Smooth muscle cell (in vitro differentiated cells): ENCODE data around the gene CD1B. TPM values are rescaled to one million over a fixed set of nuclear protein-coding genes. Genes with fewer than 3 reads are reported as not detected.

Source experiments
- DNase-seq: peaks from one replicate; lab custom pipeline; 2025; ENCODE audit not compliant: unreplicated experiment; lab: John Stamatoyannopoulos, UW
- H2AFZ ChIP-seq: fragments of 200-600 bp; sonication (generic); 2 replicates; pipeline ENCODE4 v1.6.0; 2016; ENCODE audit warnings: antibody characterized with exemption, low read depth, mild to moderate bottlenecking
- H3F3A ChIP-seq: fragments of 200-600 bp; sonication (generic); 2 replicates; pipeline ENCODE4 v1.6.0; 2017; ENCODE audit warnings: antibody characterized with exemption, low read depth
- H3K27ac ChIP-seq: fragments of 200-600 bp; sonication (generic); 2 replicates; pipeline ENCODE4 v1.5.1; 2016; ENCODE audit warnings: low read depth, mild to moderate bottlenecking
- H3K27me3 ChIP-seq: fragments of 200-600 bp; sonication (generic); 2 replicates; pipeline ENCODE4 v1.6.1; 2016; ENCODE audit warnings: low read depth, mild to moderate bottlenecking
- H3K36me3 ChIP-seq: fragments of 200-600 bp; sonication (generic); 2 replicates; pipeline ENCODE4 v1.5.1; 2016; ENCODE audit warnings: low read depth
- H3K4me1 ChIP-seq: fragments of 200-600 bp; sonication (generic); 2 replicates; pipeline ENCODE4 v1.5.1; 2016; ENCODE audit warnings: low read depth
- H3K4me2 ChIP-seq: fragments of 200-600 bp; sonication (generic); 2 replicates; pipeline ENCODE4 v1.6.0; 2016; ENCODE audit warnings: mild to moderate bottlenecking
- H3K4me3 ChIP-seq: fragments of 200-600 bp; sonication (generic); 2 replicates; pipeline ENCODE4 v1.5.1; 2016; ENCODE audit warnings: mild to moderate bottlenecking
- H3K79me2 ChIP-seq: fragments of 200-600 bp; sonication (generic); 2 replicates; pipeline ENCODE4 v1.6.0; 2016; ENCODE audit warnings: low read depth, mild to moderate bottlenecking
- H3K9ac ChIP-seq: fragments of 200-600 bp; sonication (generic); 2 replicates; pipeline ENCODE4 v1.6.0; 2016; ENCODE audit warnings: low read depth
- H3K9me3 ChIP-seq: fragments of 200-600 bp; sonication (generic); replicated peaks from 2 replicates; pipeline ENCODE4 v1.5.1; 2016; ENCODE audit warnings: low read depth
- H4K20me1 ChIP-seq: fragments of 200-600 bp; sonication (generic); 2 replicates; pipeline ENCODE4 v1.6.0; 2016; ENCODE audit warnings: low read depth
- WGBS: methylation state at CpG from one replicate; pipeline ENCODE4 v1.1.7; 2016; ENCODE audit warnings: low lambda C conversion rate; 5-methylcytosine and 5-hydroxymethylcytosine counted together
- polyA plus RNA-seq: library from polyadenylated mRNA; unstranded; fragments of >200 nt; fragmentation: Nextera tagmentation; extraction: Ambion mirVana; gene quantifications from 2 replicates; pipeline ENCODE4 v1.2.1, GENCODE V29; 2016
- total RNA-seq: library from RNA; depleted of rRNA; stranded (reverse); fragments of >200 nt; gene quantifications from 2 replicates; pipeline ENCODE4 v1.2.3, GENCODE V29; 2014
- TF ChIP-seq, protein P1 (sequence below): fragments of 200-600 bp; sonication (generic); IDR thresholded peaks from 2 replicates; pipeline ENCODE4 v1.5.1; 2017; ENCODE audit warnings: borderline replicate concordance, mild to moderate bottlenecking, antibody characterized with exemption; ENCODE audit not compliant: insufficient read depth, poor library complexity, severe bottlenecking

CD1B gene
- total and polyA plus RNA-seq, 2 experiments from 2014 or later: not detected

DNA sequence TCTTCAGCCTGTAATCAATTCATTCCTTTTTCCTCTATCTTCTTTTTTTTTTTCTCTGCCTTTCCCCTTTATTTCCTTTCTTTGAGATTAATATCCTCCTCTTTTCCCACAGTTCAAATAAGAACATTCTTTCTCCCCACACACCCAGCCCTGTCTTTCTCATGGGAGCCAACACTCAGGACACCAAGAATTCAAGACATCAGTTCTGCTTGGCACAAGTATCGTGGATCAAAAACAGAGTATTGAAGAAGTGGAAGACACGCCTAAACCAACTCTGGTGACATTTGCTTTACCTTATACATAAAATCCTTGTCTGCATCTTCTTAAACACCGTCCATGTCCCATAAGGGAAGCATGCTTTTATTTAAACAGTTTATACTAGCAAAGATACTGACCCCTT, 25.3 kb upstream of the CD1B start:
- H3K9me3 ChIP-seq: no peaks in the 10 kb centered on the region
- H2AFZ ChIP-seq: no peak overlapping the region
- DNase-seq: no peak
- H3K4me1 ChIP-seq: no peaks in the 10 kb centered on the region
- H3K4me3 ChIP-seq: no peak overlapping the region
- WGBS: 89% methylated on average over 3 of the region's 3 CpGs
- TF ChIP-seq, protein P1, sequence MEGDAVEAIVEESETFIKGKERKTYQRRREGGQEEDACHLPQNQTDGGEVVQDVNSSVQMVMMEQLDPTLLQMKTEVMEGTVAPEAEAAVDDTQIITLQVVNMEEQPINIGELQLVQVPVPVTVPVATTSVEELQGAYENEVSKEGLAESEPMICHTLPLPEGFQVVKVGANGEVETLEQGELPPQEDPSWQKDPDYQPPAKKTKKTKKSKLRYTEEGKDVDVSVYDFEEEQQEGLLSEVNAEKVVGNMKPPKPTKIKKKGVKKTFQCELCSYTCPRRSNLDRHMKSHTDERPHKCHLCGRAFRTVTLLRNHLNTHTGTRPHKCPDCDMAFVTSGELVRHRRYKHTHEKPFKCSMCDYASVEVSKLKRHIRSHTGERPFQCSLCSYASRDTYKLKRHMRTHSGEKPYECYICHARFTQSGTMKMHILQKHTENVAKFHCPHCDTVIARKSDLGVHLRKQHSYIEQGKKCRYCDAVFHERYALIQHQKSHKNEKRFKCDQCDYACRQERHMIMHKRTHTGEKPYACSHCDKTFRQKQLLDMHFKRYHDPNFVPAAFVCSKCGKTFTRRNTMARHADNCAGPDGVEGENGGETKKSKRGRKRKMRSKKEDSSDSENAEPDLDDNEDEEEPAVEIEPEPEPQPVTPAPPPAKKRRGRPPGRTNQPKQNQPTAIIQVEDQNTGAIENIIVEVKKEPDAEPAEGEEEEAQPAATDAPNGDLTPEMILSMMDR: no peak
- H3K27ac ChIP-seq: no peak overlapping the region
- no peaks in the 10 kb centered on the region for H3K27me3 ChIP-seq
- H3K4me2 ChIP-seq: no peak overlapping the region
- no peak overlapping the region for H3K9ac ChIP-seq
- no peaks in the 10 kb centered on the region for H3F3A ChIP-seq
- H3K79me2 ChIP-seq: no peaks in the 10 kb centered on the region
- no peaks in the 10 kb centered on the region for H3K36me3 ChIP-seq
- H4K20me1 ChIP-seq: no peaks in the 10 kb centered on the region

DNA sequence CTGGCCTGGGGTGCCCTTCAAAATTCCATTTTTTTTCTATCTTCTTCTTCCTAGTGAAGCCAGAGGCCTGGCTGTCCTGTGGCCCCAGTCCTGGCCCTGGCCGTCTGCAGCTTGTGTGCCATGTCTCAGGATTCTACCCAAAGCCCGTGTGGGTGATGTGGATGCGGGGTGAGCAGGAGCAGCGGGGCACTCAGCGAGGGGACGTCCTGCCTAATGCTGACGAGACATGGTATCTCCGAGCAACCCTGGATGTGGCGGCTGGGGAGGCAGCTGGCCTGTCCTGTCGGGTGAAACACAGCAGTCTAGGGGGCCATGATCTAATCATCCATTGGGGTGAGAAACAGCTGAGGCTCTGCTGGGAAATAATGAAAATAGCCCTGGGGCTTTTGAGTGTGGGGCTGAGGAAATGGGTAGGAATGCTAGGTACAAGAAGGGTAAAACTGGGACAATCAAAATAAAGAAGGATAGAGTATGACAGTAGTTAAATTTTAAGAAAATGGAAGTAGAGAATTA, 24.5 kb upstream of the CD1B start:
- Histone ChIP-seq H3K9ac (no peak overlapping the region), H3K4me3 (no peak overlapping the region), H3F3A (no peaks in the 10 kb centered on the region), H3K79me2 (no peaks in the 10 kb centered on the region), H2AFZ (no peak overlapping the region), H3K9me3 (no peaks in the 10 kb centered on the region), H3K27me3 (no peaks in the 10 kb centered on the region), H3K27ac (no peak overlapping the region), H3K4me1 (no peaks in the 10 kb centered on the region), H4K20me1 (no peaks in the 10 kb centered on the region), H3K4me2 (no peak overlapping the region), H3K36me3 (no peaks in the 10 kb centered on the region)
- TF ChIP-seq, protein P1: no peak
- WGBS: 86% methylated on average over 10 of the region's 10 CpGs
- DNase-seq: no peak

DNA sequence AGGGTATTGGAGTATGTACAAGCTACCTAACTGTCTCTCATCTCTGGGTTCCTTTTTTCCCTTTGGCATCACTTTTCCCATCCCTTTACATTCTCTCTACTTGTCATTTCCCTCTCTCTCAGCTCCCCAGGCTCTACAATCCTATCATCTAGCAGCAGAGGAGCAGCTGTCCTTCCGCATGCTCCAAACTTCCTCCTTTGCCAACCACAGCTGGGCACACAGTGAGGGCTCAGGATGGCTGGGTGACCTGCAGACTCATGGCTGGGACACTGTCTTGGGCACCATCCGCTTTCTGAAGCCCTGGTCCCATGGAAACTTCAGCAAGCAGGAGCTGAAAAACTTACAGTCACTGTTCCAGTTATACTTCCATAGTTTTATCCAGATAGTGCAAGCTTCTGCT, 22.9 kb upstream of the CD1B start:
- TF ChIP-seq, protein P1: no peak
- WGBS: 71% methylated on average over 2 of the region's 2 CpGs

More for the DNA sequence above, 22.9 kb upstream of the CD1B start:
- Histone ChIP-seq H3K4me2 (no peak overlapping the region), H3K4me1 (no peaks in the 10 kb centered on the region), H3K4me3 (no peak overlapping the region), H3K9me3 (no peaks in the 10 kb centered on the region), H3K79me2 (no peaks in the 10 kb centered on the region), H3F3A (no peaks in the 10 kb centered on the region), H3K9ac (no peak overlapping the region), H3K27ac (no peak overlapping the region), H3K27me3 (no peaks in the 10 kb centered on the region), H2AFZ (no peak overlapping the region), H3K36me3 (no peaks in the 10 kb centered on the region), H4K20me1 (no peaks in the 10 kb centered on the region)
- no peak for DNase-seq
